Measurements from ENCODE around the gene ZSWIM5. TPM values are rescaled to one million over a fixed set of nuclear protein-coding genes. Genes with fewer than 3 reads are reported as not detected.

ZSWIM5 gene
- total and polyA plus RNA-seq, 9 of the 15 experiments (the other 6 are each of a cell fraction or from before 2014, with no cell fraction given), result under 0.01 to 0.07 (median 0.03) TPM; not detected in 3

GRCh38 chr1:45011837-45012638 lies 194.4 kb downstream of the ZSWIM5 start, which contains the start of gene UROD (continued):
- TF ChIP-seq CREB3L1 (IDR thresholded peaks at IDR 0.05; ENCODE audit: borderline replicate concordance, low read depth) (no peak), HNRNPL (IDR thresholded peaks at IDR 0.05; ENCODE audit: low read depth, low read length) (no peak), ZNF695 (CRISPR knock-in tag; IDR thresholded peaks at IDR 0.05) (peak; percentile 71; the same call in 1 of the 2 replicates), ARID3A (IDR thresholded peaks at IDR 0.05; ENCODE audit: borderline replicate concordance, low read depth, low read length) (no peak), ZFP1 (CRISPR knock-in tag; IDR thresholded peaks at IDR 0.05) (no peak), PHF20 (IDR thresholded peaks at IDR 0.05; ENCODE audit: partially characterized antibody) (peak; percentile 98), TRIM25 (IDR thresholded peaks at IDR 0.05; ENCODE audit: borderline replicate concordance) (0 out of 2 replicates have a peak, but pooled peaks have one; percentile 31), MIER1 (IDR thresholded peaks at IDR 0.05; ENCODE audit: low read depth) (peak; percentile 22; the same call in 1 of the 2 replicates), MTA1 (IDR thresholded peaks at IDR 0.05; ENCODE audit: borderline replicate concordance) (no peak; the same call in 1 of the 2 replicates), ZNF644 (tag; IDR thresholded peaks at IDR 0.05; ENCODE audit: low read depth) (no peak), NELFE (IDR thresholded peaks at IDR 0.05; ENCODE audit: insufficient read depth, insufficient read length) (no peak), PTTG1 (tag; IDR thresholded peaks at IDR 0.05; ENCODE audit: low read depth) (0 out of 2 replicates have a peak, but pooled peaks have one; percentile 11), EP300 (IDR thresholded peaks at IDR 0.05; ENCODE audit: low read length) (peak; percentile 72; the same call in 1 of the 2 replicates), IRF9 (tag; IDR thresholded peaks at IDR 0.05) (no peak), ZBED1 (IDR thresholded peaks at IDR 0.05) (no peak; the same call in 1 of the 2 replicates), ZNF224 (CRISPR knock-in tag; IDR thresholded peaks at IDR 0.05) (no peak), KDM1A (IDR thresholded peaks at IDR 0.05) (no peak), ZNF143 (CRISPR knock-in tag; IDR thresholded peaks at IDR 0.05) (no peak), PRPF4 (IDR thresholded peaks at IDR 0.05; ENCODE audit: insufficient read depth, low read depth, low read length, poor library complexity, severe bottlenecking) (no peak), LCOR (CRISPR knock-in tag; IDR thresholded peaks at IDR 0.05) (no peak), POLR2AphosphoS2 (IDR thresholded peaks at IDR 0.05; ENCODE audit: low read length) (no peak), MXI1 (IDR thresholded peaks at IDR 0.05; ENCODE audit: low read depth, low read length) (peak; percentile 65), ZNF766 (CRISPR knock-in tag; conservative IDR thresholded peaks at IDR 0.05) (no peak; the same call in none of the 2 replicates), ZNF253 (CRISPR knock-in tag; conservative IDR thresholded peaks at IDR 0.05) (no peak)
